A673 (cell line): ENCODE data around the gene B4GALT6. TPM values are rescaled to one million over a fixed set of nuclear protein-coding genes. Genes with fewer than 3 reads are reported as not detected.

Experiments
- BruUV-seq: library from RNA; stranded (reverse); fragments of 400-500 nt; replicated peaks from 2 replicates; lab custom pipeline; 2021; lab: Mats Ljungman, UMichigan
- CTCF ChIA-PET: fragments of 300-600 bp; sonication (Branson Sonifier 250); formaldehyde crosslinking; loops from one replicate; lab custom pipeline; 2022; ENCODE audit warnings: antibody characterized with exemption; lab: Charles Lee
- POLR2A ChIA-PET: fragments of 300-600 bp; sonication (Branson Sonifier 250); formaldehyde crosslinking; loops from one replicate; lab custom pipeline; 2022; ENCODE audit warnings: antibody characterized with exemption; ENCODE audit not compliant: low non-redundant PET; lab: Charles Lee
- DNase-seq: peaks from one replicate; pipeline ENCODE4 v3.0.0-alpha.2; 2015; ENCODE audit warnings: low spot score
- H3K27ac ChIP-seq: fragments of 200-600 bp; sonication (generic); 2 replicates; pipeline ENCODE4 v1.5.1; 2016; ENCODE audit warnings: mixed run types, low read depth, mild to moderate bottlenecking, mixed read lengths, antibody characterized with exemption, low read length; ENCODE audit not compliant: poor library complexity, severe bottlenecking
- H3K27me3 ChIP-seq: fragments of 200-600 bp; sonication (generic); replicated peaks from 2 replicates; pipeline ENCODE4 v1.6.1; 2017; ENCODE audit warnings: mixed run types, low read depth, mild to moderate bottlenecking, mixed read lengths, antibody characterized with exemption, low read length; ENCODE audit not compliant: insufficient read depth, poor library complexity
- H3K36me3 ChIP-seq: fragments of 200-600 bp; sonication (generic); 2 replicates; pipeline ENCODE4 v1.6.1; 2016; ENCODE audit warnings: mixed run types, mild to moderate bottlenecking, mixed read lengths, antibody characterized with exemption, low read length; ENCODE audit not compliant: insufficient read depth, poor library complexity, severe bottlenecking
- H3K4me1 ChIP-seq: fragments of 200-600 bp; sonication (generic); 2 replicates; pipeline ENCODE4 v1.6.1; 2017; ENCODE audit warnings: mixed run types, mild to moderate bottlenecking, mixed read lengths, antibody characterized with exemption, low read length; ENCODE audit not compliant: insufficient read depth, poor library complexity, severe bottlenecking
- H3K4me3 ChIP-seq: fragments of 200-600 bp; sonication (generic); 2 replicates; pipeline ENCODE4 v1.5.1; 2016; ENCODE audit warnings: low read depth, mixed run types, mild to moderate bottlenecking, mixed read lengths, low read length; ENCODE audit not compliant: poor library complexity, severe bottlenecking
- H3K9me3 ChIP-seq: fragments of 200-600 bp; sonication (generic); 2 replicates; pipeline ENCODE4 v1.6.1; 2016; ENCODE audit warnings: mixed run types, low read depth, mild to moderate bottlenecking, mixed read lengths, antibody characterized with exemption, low read length; ENCODE audit not compliant: poor library complexity, severe bottlenecking
- EZH2 ChIP-seq: fragments of 200-600 bp; sonication (generic); IDR thresholded peaks from 2 replicates; pipeline ENCODE4 v1.6.1; 2017; ENCODE audit warnings: borderline replicate concordance, low read depth, mild to moderate bottlenecking, mixed read lengths, antibody characterized with exemption, low read length; ENCODE audit not compliant: poor library complexity, severe bottlenecking
- intact Hi-C: fragments of 100-400 bp; cut with micrococcal nuclease; formaldehyde crosslinking; loops from one replicate; pipeline ENCODE4 v1.10.0; 2022; ENCODE audit not compliant: unreplicated experiment
- total RNA-seq: library from RNA; stranded (reverse); gene quantifications from 2 replicates; pipeline ENCODE4 v1.2.3, GENCODE V29; 2021
- TF ChIP-seq, protein P1 (sequence below): fragments of 300-800, 200-600 bp; sonication (generic); conservative IDR thresholded peaks from 2 replicates; pipeline ENCODE4 v1.5.1; 2017; ENCODE audit warnings: low read depth, mild to moderate bottlenecking, antibody characterized with exemption, low read length, moderate library complexity, mixed read lengths

Gene B4GALT6
- total RNA-seq, 1 experiment from 2014 or later = 6.0 TPM

- CTCF ChIA-PET = no interaction called here
- no TSS peak for BruUV-seq
- intact Hi-C loops = no loop called here
- Histone ChIP-seq H3K9me3 (no peaks in the 10 kb centered on the region), H3K27ac (no peak overlapping the region), H3K27me3 (no peaks in the 10 kb centered on the region), H3K36me3 (no peaks in the 10 kb centered on the region), H3K4me3 (no peak overlapping the region), H3K4me1 (no peaks in the 10 kb centered on the region)
- TF ChIP-seq EZH2 = no peak
- TF ChIP-seq, protein P1, sequence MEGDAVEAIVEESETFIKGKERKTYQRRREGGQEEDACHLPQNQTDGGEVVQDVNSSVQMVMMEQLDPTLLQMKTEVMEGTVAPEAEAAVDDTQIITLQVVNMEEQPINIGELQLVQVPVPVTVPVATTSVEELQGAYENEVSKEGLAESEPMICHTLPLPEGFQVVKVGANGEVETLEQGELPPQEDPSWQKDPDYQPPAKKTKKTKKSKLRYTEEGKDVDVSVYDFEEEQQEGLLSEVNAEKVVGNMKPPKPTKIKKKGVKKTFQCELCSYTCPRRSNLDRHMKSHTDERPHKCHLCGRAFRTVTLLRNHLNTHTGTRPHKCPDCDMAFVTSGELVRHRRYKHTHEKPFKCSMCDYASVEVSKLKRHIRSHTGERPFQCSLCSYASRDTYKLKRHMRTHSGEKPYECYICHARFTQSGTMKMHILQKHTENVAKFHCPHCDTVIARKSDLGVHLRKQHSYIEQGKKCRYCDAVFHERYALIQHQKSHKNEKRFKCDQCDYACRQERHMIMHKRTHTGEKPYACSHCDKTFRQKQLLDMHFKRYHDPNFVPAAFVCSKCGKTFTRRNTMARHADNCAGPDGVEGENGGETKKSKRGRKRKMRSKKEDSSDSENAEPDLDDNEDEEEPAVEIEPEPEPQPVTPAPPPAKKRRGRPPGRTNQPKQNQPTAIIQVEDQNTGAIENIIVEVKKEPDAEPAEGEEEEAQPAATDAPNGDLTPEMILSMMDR = no peak
- POLR2A ChIA-PET = no interaction called here
- no peak for DNase-seq
These were observed 52.0 kb downstream of the B4GALT6 start for GRCh38 chr18:31632356-31632755.

DNA sequence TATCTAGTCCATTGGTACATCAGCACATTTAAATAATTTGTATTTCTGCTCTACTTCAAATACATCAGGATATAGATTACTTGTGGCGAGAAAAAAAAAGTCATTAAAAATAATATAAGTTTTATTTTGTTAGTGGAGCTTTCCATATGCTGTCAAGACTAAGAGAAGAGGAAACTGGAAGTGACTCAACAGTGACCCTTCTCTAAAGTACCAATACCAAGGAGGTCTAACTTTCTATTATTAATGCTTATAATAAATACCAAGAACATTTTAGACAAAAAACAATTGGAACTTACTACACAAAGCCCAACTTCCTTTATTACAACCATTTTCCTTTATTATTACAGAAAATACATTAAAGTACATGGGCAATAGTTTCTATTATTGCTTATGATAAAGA, 52.9 kb downstream of the B4GALT6 start:
- no peaks in the 10 kb centered on the region for H3K36me3 ChIP-seq
- TF ChIP-seq EZH2 = no peak
- TF ChIP-seq, protein P1 = no peak
- H3K4me3 ChIP-seq = no peak overlapping the region
- intact Hi-C loops = loop anchor here (2.0 kb wide), 1 partner anchor 21 kb away; no protein-coding TSS in a partner anchor
- ChIA-PET CTCF (no interaction called here), POLR2A (no interaction called here)
- BruUV-seq = no TSS peak
- H3K27me3 ChIP-seq = no peaks in the 10 kb centered on the region
- DNase-seq = no peak
- H3K4me1 ChIP-seq = no peaks in the 10 kb centered on the region
- H3K27ac ChIP-seq = no peak overlapping the region
- no peaks in the 10 kb centered on the region for H3K9me3 ChIP-seq

DNA sequence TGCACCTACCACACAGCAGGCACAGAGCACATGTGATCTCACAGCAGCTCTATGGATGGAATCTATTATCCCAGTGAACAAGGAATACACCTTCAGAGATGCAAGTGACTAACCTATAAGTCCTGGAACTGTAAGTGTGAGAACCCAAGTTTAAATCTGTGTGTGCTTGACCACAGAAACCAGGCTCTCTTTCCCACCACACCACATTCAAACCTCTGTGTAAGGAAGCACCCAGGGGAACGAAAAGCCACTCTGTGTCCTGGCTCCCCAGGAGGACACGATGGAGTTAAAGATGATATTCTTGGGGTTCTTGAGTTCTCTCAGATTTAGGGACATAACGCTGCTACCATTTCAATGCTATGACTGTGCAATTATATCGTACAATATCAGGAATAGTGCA, 53.8 kb downstream of the B4GALT6 start:
- intact Hi-C loops = loop anchor here (2.0 kb wide), 1 partner anchor 20 kb away; no protein-coding TSS in a partner anchor
- ChIA-PET CTCF (no interaction called here), POLR2A (no interaction called here)
- Histone ChIP-seq H3K4me3 (no peak overlapping the region), H3K36me3 (no peaks in the 10 kb centered on the region), H3K27ac (no peak overlapping the region), H3K4me1 (no peaks in the 10 kb centered on the region), H3K9me3 (no peaks in the 10 kb centered on the region), H3K27me3 (no peaks in the 10 kb centered on the region)
- DNase-seq = no peak
- no TSS peak for BruUV-seq
- TF ChIP-seq, protein P1 = no peak
- TF ChIP-seq EZH2 = no peak
